ENCODE data around the gene APBB2.
"Not testable (repeated sequence)": the region's sequence is repeated elsewhere in the genome, so short reads cannot be mapped to it uniquely, and the experiment has no call there.

Gene APBB2

GRCh38 chr4:40831146-40831907, 383.0 kb downstream of the APBB2 start:
- no peak for DNase-seq (ENCODE audit: low spot score)

- DNase-seq (ENCODE audit: low spot score): no peak
These were observed 384.8 kb downstream of the APBB2 start for GRCh38 chr4:40829586-40829985.

GRCh38 chr4:40828661-40829060, 385.7 kb downstream of the APBB2 start:
- DNase-seq (ENCODE audit: low spot score): no peak

GRCh38 chr4:40827758-40828157, 386.6 kb downstream of the APBB2 start:
- DNase-seq (ENCODE audit: low spot score): no peak

- no peak for DNase-seq (ENCODE audit: low spot score)
These were observed 387.5 kb downstream of the APBB2 start for GRCh38 chr4:40826821-40827220.

- DNase-seq (ENCODE audit: low spot score): no peak
These were observed 389.1 kb downstream of the APBB2 start for GRCh38 chr4:40825014-40825838.

- no peak for DNase-seq (ENCODE audit: low spot score)
These were observed 391.7 kb downstream of the APBB2 start for GRCh38 chr4:40822420-40823166.

GRCh38 chr4:40820101-40820500, 394.2 kb downstream of the APBB2 start:
- DNase-seq (ENCODE audit: low spot score): no peak

GRCh38 chr4:40817157-40817556, 397.2 kb downstream of the APBB2 start:
- not testable (repeated sequence) for DNase-seq (ENCODE audit: low spot score)

- no peak for DNase-seq (ENCODE audit: low spot score)
These were observed 401.5 kb downstream of the APBB2 start for GRCh38 chr4:40812856-40813255.

GRCh38 chr4:40812386-40812785, 402.0 kb downstream of the APBB2 start:
- no peak for DNase-seq (ENCODE audit: low spot score)

GRCh38 chr4:40811956-40812355, 402.4 kb downstream of the APBB2 start:
- DNase-seq (ENCODE audit: low spot score): no peak

- no peak for DNase-seq (ENCODE audit: low spot score)
These were observed 405.4 kb downstream of the APBB2 start for GRCh38 chr4:40808926-40809457.

- DNase-seq (ENCODE audit: low spot score): no peak
These were observed 409.7 kb downstream of the APBB2 start for GRCh38 chr4:40804598-40804997.

- no peak for DNase-seq (ENCODE audit: low spot score)
These were observed 414.3 kb downstream of the APBB2 start for GRCh38 chr4:40800064-40800463.

GRCh38 chr4:40789771-40790170, 424.6 kb downstream of the APBB2 start:
- no peak for DNase-seq (ENCODE audit: low spot score)

- no peak for DNase-seq (ENCODE audit: low spot score)
These were observed 425.3 kb downstream of the APBB2 start for GRCh38 chr4:40789031-40789430.

GRCh38 chr4:40788331-40788730, 426.0 kb downstream of the APBB2 start:
- DNase-seq (ENCODE audit: low spot score): no peak

GRCh38 chr4:40785727-40786126, 428.6 kb downstream of the APBB2 start:
- no peak for DNase-seq (ENCODE audit: low spot score)

- no peak for DNase-seq (ENCODE audit: low spot score)
These were observed 431.5 kb downstream of the APBB2 start for GRCh38 chr4:40782876-40783275.

GRCh38 chr4:40778090-40778489, 436.3 kb downstream of the APBB2 start:
- no peak for DNase-seq (ENCODE audit: low spot score)

- DNase-seq (ENCODE audit: low spot score): no peak
These were observed 445.1 kb downstream of the APBB2 start for GRCh38 chr4:40769266-40769665.
